NCI-H748 treated with DMSO at 0.1 percent for 48 hours (cell line): ENCODE measurements around the gene CDK13.
A peak's percentile ranks its signal among the peaks of the same experiment; 100 is the strongest.

ENCODE experiments used
- DNase-seq: peaks from one replicate; lab custom pipeline; 2025; lab: John Stamatoyannopoulos, UW

Gene CDK13

GRCh38 chr7:39948956-39949928 is 814 bp upstream of the CDK13 start:
- DNase-seq = peak; percentile 97

- DNase-seq = peak; percentile 18
Observed at GRCh38 chr7:39950473-39951225, 593 bp downstream of the CDK13 start.

- DNase-seq = no peak
Observed at GRCh38 chr7:39951226-39952194, 1.5 kb downstream of the CDK13 start.

DNA sequence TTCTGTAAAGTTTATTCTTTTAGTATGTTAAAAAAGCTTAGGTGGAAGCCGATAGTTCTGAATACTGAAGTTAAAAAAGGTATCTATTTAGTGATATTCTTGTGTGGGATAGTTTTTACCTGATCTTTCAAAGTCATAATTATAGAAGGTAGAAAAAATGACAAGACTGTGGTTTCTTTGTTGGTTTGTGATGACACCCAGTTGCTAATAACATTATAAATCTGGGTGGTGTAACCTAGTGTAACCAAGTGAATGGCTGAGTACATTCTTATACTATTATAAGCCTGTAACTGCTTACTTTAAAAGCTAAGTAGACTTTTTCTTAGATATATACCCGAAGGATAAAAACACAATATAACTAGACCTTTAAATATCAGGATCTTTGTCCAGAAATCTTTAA is 2.3 kb downstream of the CDK13 start:
- DNase-seq = no peak

DNA sequence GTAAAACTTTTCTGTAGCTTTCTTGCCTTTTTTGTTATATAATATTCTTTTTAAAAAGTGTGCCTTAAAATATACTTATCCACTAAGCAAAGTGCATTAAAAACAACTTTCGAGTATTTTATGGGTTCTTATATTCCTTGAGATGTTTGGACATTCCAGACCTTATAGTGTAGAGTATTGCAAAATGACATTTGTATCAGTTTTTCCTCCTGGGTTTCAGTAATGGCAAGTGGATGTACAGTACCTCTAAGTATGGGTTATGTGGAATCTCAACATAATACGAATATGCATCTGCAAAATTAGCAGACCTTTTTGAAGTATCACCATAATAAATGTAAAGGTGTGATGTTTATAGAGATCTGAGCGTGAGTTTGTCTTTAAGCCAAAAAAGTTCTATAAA is 2.7 kb downstream of the CDK13 start:
- DNase-seq = no peak

GRCh38 chr7:39954694-39955093 is 4.6 kb downstream of the CDK13 start:
- DNase-seq = no peak

- DNase-seq = no peak
Observed at GRCh38 chr7:39958038-39958437, 8.0 kb downstream of the CDK13 start.

- no peak for DNase-seq
Observed at GRCh38 chr7:39967406-39968161, 17.5 kb downstream of the CDK13 start.

DNA sequence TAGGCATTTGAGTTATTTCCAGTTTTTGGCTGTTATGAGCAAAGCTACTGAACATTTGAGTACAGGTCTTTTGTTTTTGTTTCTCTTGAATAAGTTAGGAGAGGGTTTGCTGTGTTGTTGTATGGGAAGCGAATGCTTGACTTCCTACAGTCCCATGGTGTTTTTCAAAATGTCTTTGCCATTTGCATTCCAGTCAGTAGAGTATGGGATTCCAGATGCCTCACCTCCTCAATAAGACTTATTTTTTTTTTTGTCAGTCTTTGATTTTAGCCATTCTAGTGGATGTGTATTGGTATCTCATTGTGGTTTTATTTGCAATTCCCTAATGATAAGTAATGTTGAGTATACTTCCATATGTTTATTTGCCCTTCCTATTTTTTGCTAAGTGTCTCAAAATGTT is 19.4 kb downstream of the CDK13 start:
- DNase-seq = no peak

DNA sequence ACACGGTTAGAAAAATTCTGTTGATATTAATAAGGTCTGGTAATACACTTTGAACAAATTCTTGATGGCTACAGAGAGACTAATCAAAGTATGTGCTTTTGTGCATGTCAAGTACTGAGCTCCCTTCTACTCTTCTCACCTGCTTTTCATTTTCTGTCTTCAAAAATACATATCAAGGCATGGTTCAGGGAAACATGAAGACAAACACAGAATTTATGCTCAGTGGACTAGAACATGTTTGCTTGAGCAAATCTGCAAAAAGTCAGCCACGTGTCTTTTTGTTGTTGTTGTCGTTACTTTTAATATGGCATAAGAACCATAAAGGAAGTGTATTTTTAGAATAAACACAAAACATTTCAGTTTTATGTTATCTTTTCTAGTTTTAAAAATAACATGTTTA is 21.9 kb downstream of the CDK13 start:
- no peak for DNase-seq

DNA sequence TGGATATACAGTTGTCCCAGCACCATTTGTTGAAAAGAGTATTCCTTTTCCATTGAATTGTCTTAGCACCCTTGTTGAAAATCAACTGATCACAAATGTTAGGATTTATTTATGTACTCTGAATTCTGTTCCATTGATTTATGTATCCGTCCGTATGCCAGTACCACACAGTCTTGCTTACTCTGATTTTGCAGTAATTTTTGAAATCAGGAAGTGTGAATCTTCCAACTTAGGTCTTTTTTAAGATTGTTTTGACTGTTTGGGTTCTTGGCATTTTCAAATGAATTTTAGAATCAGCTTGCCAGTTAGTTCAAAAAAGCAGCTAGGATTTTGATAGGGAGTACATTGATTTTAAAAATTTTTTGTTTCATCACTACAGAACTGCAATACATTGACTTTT is 23.7 kb downstream of the CDK13 start:
- DNase-seq = no peak

- DNase-seq = no peak
Observed at GRCh38 chr7:39978230-39978934, 28.3 kb downstream of the CDK13 start.

GRCh38 chr7:39979406-39980073 is 29.5 kb downstream of the CDK13 start:
- no peak for DNase-seq

DNA sequence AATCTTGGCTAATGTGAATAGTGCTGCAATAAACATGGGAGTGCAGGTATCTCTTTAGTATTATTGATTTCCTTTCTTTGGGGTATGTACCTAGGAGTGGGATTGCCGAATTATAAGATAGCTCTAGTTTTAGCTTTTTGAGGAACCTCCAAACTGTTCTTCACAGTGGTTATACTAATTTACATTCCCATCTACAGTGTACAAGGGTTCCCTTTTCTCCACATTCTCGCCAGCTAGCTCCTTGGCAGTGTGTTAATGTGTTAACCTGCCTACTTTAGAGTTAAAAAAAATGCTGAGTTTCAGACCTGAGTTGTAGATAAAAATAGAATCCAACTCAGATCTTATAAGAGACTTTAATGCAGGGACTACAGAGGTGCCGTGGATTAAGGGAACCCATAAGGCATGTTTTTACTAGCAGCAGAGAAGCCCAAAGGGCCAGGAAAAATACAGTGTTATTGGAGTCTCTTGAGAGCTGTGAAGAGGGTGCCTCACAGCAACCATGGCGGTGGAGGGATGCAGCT is 35.4 kb downstream of the CDK13 start:
- DNase-seq = no peak

DNA sequence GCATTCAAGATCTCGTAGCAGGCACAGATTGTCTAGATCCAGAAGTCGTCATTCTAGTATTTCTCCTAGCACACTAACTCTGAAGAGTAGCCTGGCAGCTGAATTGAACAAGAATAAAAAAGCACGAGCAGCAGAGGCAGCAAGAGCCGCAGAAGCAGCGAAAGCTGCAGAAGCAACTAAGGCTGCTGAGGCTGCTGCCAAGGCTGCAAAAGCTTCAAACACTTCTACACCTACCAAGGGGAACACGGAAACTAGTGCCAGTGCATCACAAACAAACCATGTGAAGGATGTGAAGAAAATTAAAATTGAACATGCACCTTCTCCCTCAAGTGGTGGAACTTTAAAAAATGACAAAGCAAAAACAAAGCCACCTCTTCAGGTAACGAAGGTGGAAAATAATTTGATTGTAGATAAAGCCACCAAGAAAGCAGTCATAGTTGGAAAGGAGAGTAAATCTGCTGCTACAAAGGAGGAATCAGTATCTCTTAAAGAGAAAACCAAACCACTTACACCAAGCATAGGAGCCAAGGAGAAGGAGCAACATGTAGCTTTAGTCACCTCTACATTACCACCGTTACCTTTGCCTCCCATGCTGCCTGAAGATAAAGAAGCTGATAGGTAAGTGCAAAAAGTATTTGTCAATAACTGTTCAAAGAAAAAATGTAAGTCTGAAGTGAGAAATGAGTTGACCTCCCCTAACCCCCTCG is 37.7 kb downstream of the CDK13 start:
- no peak for DNase-seq

GRCh38 chr7:40000734-40001315 is 50.8 kb downstream of the CDK13 start:
- DNase-seq = no peak

DNA sequence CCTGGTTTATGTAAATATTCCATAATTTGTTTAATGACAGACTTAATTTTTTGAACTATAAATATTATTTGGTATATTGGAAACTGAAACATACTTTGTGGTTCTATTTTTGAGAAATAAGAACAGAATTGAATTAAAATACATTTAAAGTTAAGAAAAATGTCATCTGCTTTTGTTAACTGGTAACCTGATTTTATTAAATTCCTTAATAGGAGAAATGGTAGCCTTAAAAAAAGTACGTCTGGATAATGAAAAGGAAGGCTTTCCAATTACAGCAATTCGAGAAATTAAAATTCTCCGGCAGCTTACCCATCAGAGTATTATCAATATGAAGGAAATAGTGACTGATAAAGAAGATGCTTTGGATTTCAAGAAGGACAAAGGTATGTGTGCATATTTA is 51.6 kb downstream of the CDK13 start:
- DNase-seq = no peak

GRCh38 chr7:40003597-40003996 is 53.5 kb downstream of the CDK13 start:
- DNase-seq = no peak
